ENCODE results near the gene CORO2B. TPM values are rescaled to one million over a fixed set of nuclear protein-coding genes. Genes with fewer than 3 reads are reported as not detected.

CORO2B gene
- total RNA-seq, 1 donor from 2014 or later = 3.6 TPM

GRCh38 chr15:68683026-68683425 is 104.2 kb downstream of the CORO2B start:
- H3K27ac ChIP-seq = no peak overlapping the region
- TF ChIP-seq, protein P1, sequence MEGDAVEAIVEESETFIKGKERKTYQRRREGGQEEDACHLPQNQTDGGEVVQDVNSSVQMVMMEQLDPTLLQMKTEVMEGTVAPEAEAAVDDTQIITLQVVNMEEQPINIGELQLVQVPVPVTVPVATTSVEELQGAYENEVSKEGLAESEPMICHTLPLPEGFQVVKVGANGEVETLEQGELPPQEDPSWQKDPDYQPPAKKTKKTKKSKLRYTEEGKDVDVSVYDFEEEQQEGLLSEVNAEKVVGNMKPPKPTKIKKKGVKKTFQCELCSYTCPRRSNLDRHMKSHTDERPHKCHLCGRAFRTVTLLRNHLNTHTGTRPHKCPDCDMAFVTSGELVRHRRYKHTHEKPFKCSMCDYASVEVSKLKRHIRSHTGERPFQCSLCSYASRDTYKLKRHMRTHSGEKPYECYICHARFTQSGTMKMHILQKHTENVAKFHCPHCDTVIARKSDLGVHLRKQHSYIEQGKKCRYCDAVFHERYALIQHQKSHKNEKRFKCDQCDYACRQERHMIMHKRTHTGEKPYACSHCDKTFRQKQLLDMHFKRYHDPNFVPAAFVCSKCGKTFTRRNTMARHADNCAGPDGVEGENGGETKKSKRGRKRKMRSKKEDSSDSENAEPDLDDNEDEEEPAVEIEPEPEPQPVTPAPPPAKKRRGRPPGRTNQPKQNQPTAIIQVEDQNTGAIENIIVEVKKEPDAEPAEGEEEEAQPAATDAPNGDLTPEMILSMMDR (IDR thresholded peaks at IDR 0.05) = no peak
- no peaks in the 10 kb centered on the region for H3K27me3 ChIP-seq
- intact Hi-C loops (cut with DNase I) = no loop called here
- no peak overlapping the region for H3K4me3 ChIP-seq
- H3K36me3 ChIP-seq = no peaks in the 10 kb centered on the region
- ATAC-seq = no peak
- H3K9me3 ChIP-seq = no peaks in the 10 kb centered on the region
- no peaks in the 10 kb centered on the region for H3K4me1 ChIP-seq
- DNase-seq = peak; percentile 28

DNA sequence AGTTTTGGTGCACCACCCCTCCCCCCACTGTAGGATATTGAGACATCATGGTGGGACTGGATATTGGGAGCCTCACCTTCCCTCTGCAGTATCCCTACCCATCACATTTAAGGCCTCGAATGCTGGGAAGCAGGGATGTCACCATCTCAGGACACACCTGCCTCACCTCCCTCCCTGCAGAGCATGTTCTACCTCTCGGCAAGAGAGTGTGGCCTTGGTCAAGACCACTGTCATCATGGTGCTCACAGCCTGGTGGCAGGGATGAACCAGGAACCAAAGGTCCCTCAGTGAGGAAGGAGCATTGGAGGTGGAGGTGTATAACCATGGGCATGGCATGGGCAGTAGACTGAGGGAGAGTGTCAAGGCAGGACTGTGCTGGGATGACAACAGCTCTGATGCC is 104.8 kb downstream of the CORO2B start:
- Histone ChIP-seq H3K4me1 (no peaks in the 10 kb centered on the region), H3K27ac (no peak overlapping the region), H3K4me3 (no peak overlapping the region), H3K36me3 (no peaks in the 10 kb centered on the region), H3K27me3 (no peaks in the 10 kb centered on the region), H3K9me3 (no peaks in the 10 kb centered on the region)
- intact Hi-C loops (cut with DNase I) = no loop called here
- no peak for DNase-seq
- TF ChIP-seq, protein P1 (IDR thresholded peaks at IDR 0.05) = no peak
- no peak for ATAC-seq

- no peak for DNase-seq
- no peak for ATAC-seq
- intact Hi-C loops (cut with DNase I) = no loop called here
- Histone ChIP-seq H3K27me3 (no peaks in the 10 kb centered on the region), H3K4me3 (no peak overlapping the region), H3K4me1 (no peaks in the 10 kb centered on the region), H3K9me3 (no peaks in the 10 kb centered on the region), H3K36me3 (no peaks in the 10 kb centered on the region), H3K27ac (no peak overlapping the region)
- TF ChIP-seq, protein P1 (IDR thresholded peaks at IDR 0.05) = no peak
These were observed 105.7 kb downstream of the CORO2B start for GRCh38 chr15:68684476-68684875.

- Histone ChIP-seq H3K4me3 (no peak overlapping the region), H3K4me1 (no peaks in the 10 kb centered on the region), H3K36me3 (no peaks in the 10 kb centered on the region), H3K9me3 (no peaks in the 10 kb centered on the region), H3K27me3 (no peaks in the 10 kb centered on the region), H3K27ac (no peak overlapping the region)
- ATAC-seq = no peak
- DNase-seq = no peak
- TF ChIP-seq, protein P1 (IDR thresholded peaks at IDR 0.05) = no peak
- intact Hi-C loops (cut with DNase I) = no loop called here
These were observed 108.4 kb downstream of the CORO2B start for GRCh38 chr15:68687136-68687735.

DNA sequence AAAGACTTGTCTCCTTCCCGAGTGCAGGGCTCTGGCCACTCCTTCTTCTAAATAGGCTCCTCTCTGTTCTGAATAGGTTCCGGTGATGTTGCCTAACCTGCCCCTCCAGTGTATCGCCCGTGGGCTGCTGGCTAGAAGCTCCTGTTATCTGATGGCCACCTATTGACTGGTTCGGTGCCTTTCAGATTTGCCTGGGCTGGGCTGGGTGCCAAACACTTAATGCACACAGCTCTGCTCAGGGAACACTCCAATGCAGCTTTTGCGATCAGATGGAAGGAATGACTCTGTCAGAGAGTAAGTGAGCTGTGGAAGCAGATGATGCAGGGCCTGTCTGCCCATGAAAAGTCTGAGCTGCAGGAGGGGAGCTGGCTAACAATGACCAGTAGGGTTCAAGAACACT is 112.9 kb downstream of the CORO2B start:
- peak; percentile 14 for ATAC-seq
- intact Hi-C loops (cut with DNase I) = no loop called here
- TF ChIP-seq, protein P1 (IDR thresholded peaks at IDR 0.05) = no peak
- no peak for DNase-seq
- H3K4me1 ChIP-seq = peaks cover 3% of the 10 kb centered on the region
- H3K36me3 ChIP-seq = no peaks in the 10 kb centered on the region
- H3K4me3 ChIP-seq = no peak overlapping the region
- H3K9me3 ChIP-seq = no peaks in the 10 kb centered on the region
- H3K27ac ChIP-seq = no peak overlapping the region
- no peaks in the 10 kb centered on the region for H3K27me3 ChIP-seq

- intact Hi-C loops (cut with DNase I) = no loop called here
- Histone ChIP-seq H3K36me3 (no peaks in the 10 kb centered on the region), H3K4me3 (no peak overlapping the region), H3K9me3 (no peaks in the 10 kb centered on the region), H3K27me3 (no peaks in the 10 kb centered on the region), H3K4me1 (peaks cover 3% of the 10 kb centered on the region), H3K27ac (no peak overlapping the region)
- DNase-seq (no peak), ATAC-seq (no peak)
- TF ChIP-seq, protein P1 (IDR thresholded peaks at IDR 0.05) = no peak
These were observed 114.3 kb downstream of the CORO2B start for GRCh38 chr15:68693071-68693470.
